Kidney (tissue), 14 donors: ENCODE data around the gene GRIN1. TPM values are rescaled to one million over a fixed set of nuclear protein-coding genes. Genes with fewer than 3 reads are reported as not detected.

Experiments used
- DNase-seq, 5 donors: peaks; one replicate each; pipeline ENCODE4 v3.0.0-alpha.2; 2013 to 2020
- FAIRE-seq: peaks from 2 replicates; lab custom pipeline; 2012; peaks lifted over from hg19 to GRCh38; lab: Jason Lieb, UNC
- H3K27ac ChIP-seq, 2 donors: one replicate each; pipeline ENCODE4 v1.7.0; 2013; ENCODE audit warnings: low read depth in 2 of 2, low read length in 2 of 2, inconsistent platforms in 1 of 2
- H3K27me3 ChIP-seq: one replicate; pipeline ENCODE4 v1.7.1; 2013; ENCODE audit warnings: low read length, inconsistent platforms; ENCODE audit not compliant: control insufficient read depth, insufficient read depth
- H3K36me3 ChIP-seq, 3 donors: one replicate each; pipeline versions ENCODE4 v1.7.0 to v1.7.1; 2013; ENCODE audit warnings: low read length in 3 of 3, control low read depth in 1 of 3, inconsistent platforms in 1 of 3; ENCODE audit not compliant: insufficient read depth in 3 of 3, control insufficient read depth in 2 of 3
- H3K4me1 ChIP-seq, 3 donors: one replicate each; pipeline versions ENCODE4 v1.7.0 to v1.7.1; 2013; ENCODE audit warnings: low read length in 3 of 3, inconsistent platforms in 1 of 3, low read depth in 1 of 3; ENCODE audit not compliant: control insufficient read depth in 2 of 3, insufficient read depth in 2 of 3
- H3K4me3 ChIP-seq, 3 donors: one replicate each; pipeline versions ENCODE4 v1.7.0 to v1.8.1; 2013; ENCODE audit warnings: low read length in 3 of 3, control low read depth in 1 of 3, inconsistent platforms in 1 of 3
- H3K9ac ChIP-seq, 3 donors: one replicate each; pipeline versions ENCODE4 v1.7.0 to v1.7.1; 2013; ENCODE audit warnings: low read length in 3 of 3, control low read depth in 1 of 3, inconsistent platforms in 1 of 3
- H3K9me3 ChIP-seq, 3 donors: one replicate each; pipeline versions ENCODE4 v1.7.0 to v1.7.1; 2013; ENCODE audit warnings: low read length in 3 of 3, control low read depth in 1 of 3, inconsistent platforms in 1 of 3; ENCODE audit not compliant: control insufficient read depth in 2 of 3, insufficient read depth in 1 of 3
- CTCF ChIP-seq: IDR thresholded peaks from 3 replicates; pipeline ENCODE4 v1.5.1; 2012; ENCODE audit warnings: mild to moderate bottlenecking, moderate library complexity, borderline replicate concordance; ENCODE audit not compliant: insufficient read depth; ENCODE audit errors: extremely low read depth
- intact Hi-C: fragments of 100-400 bp; cut with DNase I; formaldehyde crosslinking; loops from one replicate; pipeline ENCODE4 v1.11.1; 2022
- polyA plus RNA-seq: library from polyadenylated mRNA; stranded (reverse); fragments of 350-450 nt; fragmentation: Illumina TruSeq; extraction: RNeasy Lipid Tissue Mini Kit (QIAGEN cat#74804); gene quantifications from one replicate; pipeline ENCODE4 v1.2.3, GENCODE V29; 2014; ENCODE audit warnings: low read depth, low replicate concordance; ENCODE audit not compliant: insufficient read depth
- total RNA-seq: library from RNA; stranded (reverse); fragmentation: NEBNext Ultra II Directional; extraction: Animal tissue kit (Norgen Biotek cat#: 25700); gene quantifications from one replicate; pipeline ENCODE4 v1.2.1, GENCODE V29; 2021
- donor health status: control.
- donor health status: control.
- donor health status: control.
- donor health status: control.
- donor health status: control.
- donor health status: DM: yes; HTN: yes; CAD: no.
- donor health status: Normal renal cell carcinoma (clear cell type).

The GRIN1 gene
- total and polyA plus RNA-seq, 2 donors from 2014 or later = 0.47 TPM; not detected in 1

GRCh38 chr9:137186385-137186784, 47.4 kb downstream of the GRIN1 start:
- no peaks in the 10 kb centered on the region for H3K9me3 ChIP-seq
- peaks cover 0 to 26% (median 20%) of the 10 kb centered on the region in 3 donors for H3K36me3 ChIP-seq
- FAIRE-seq = no peak
- intact Hi-C loops = no loop called here
- H3K27ac ChIP-seq = no peak overlapping the region
- TF ChIP-seq CTCF = no peak
- DNase-seq = no peak
- no peak overlapping the region for H3K9ac ChIP-seq
- peaks cover 4 to 39% (median 30%) of the 10 kb centered on the region in 3 donors for H3K4me1 ChIP-seq
- no peaks in the 10 kb centered on the region for H3K27me3 ChIP-seq
- H3K4me3 ChIP-seq = no peak overlapping the region

- DNase-seq (no peak), FAIRE-seq (no peak)
- TF ChIP-seq CTCF = no peak
- Histone ChIP-seq H3K4me1 (peaks cover 4 to 43% (median 30%) of the 10 kb centered on the region in 3 donors), H3K9ac (peak overlapping the region in 1 of 3 donors; percentile 95), H3K4me3 (peak overlapping the region; percentile 70 to 94 (median 71)), H3K9me3 (no peaks in the 10 kb centered on the region), H3K27me3 (no peaks in the 10 kb centered on the region), H3K36me3 (peaks cover 0 to 26% (median 22%) of the 10 kb centered on the region in 3 donors), H3K27ac (no peak overlapping the region)
- intact Hi-C loops = no loop called here
Measured at GRCh38 chr9:137187386-137187785, 48.4 kb downstream of the GRIN1 start.

GRCh38 chr9:137188086-137188489, 49.1 kb downstream of the GRIN1 start:
- peak overlapping the region; percentile 70 to 94 (median 71) for H3K4me3 ChIP-seq
- H3K27ac ChIP-seq = peak overlapping the region; percentile 51 to 85
- H3K36me3 ChIP-seq = peaks cover 0 to 21% (median 17%) of the 10 kb centered on the region in 3 donors
- no peak for TF ChIP-seq CTCF
- intact Hi-C loops = no loop called here
- DNase-seq = no peak
- FAIRE-seq = no peak
- H3K9me3 ChIP-seq = no peaks in the 10 kb centered on the region
- H3K4me1 ChIP-seq = peaks cover 4 to 43% (median 30%) of the 10 kb centered on the region in 3 donors
- peak overlapping the region; percentile 7 to 95 (median 48) for H3K9ac ChIP-seq
- H3K27me3 ChIP-seq = no peaks in the 10 kb centered on the region
